GM12878 (cell line): Measurements from ENCODE around the gene PRKAG2.

ENCODE experiments used
- BCL11A ChIP-seq: IDR thresholded peaks from 2 replicates; pipeline ENCODE4 v1.6.1; 2011; ENCODE audit warnings: low read depth, low read length
- BCL3 ChIP-seq: IDR thresholded peaks from 2 replicates; pipeline ENCODE4 v1.6.1; 2011; ENCODE audit warnings: borderline replicate concordance, low read depth, mild to moderate bottlenecking, moderate library complexity, low read length; ENCODE audit not compliant: insufficient read depth, poor library complexity, severe bottlenecking
- EGR1 ChIP-seq, 2 experiments: IDR thresholded peaks; 1 replicate in 1 of 2; 2 replicates in 1 of 2; pipeline ENCODE4 v1.6.1; 2011 to 2012; ENCODE audit warnings: low read depth in 2 of 2, low read length in 2 of 2, borderline replicate concordance in 1 of 2, mild to moderate bottlenecking in 1 of 2, moderate library complexity in 1 of 2
- ELK1 ChIP-seq: IDR thresholded peaks from 2 replicates; pipeline ENCODE4 v1.6.1; 2012; ENCODE audit warnings: low read depth, low read length, improper control_type of control experiment
- HCFC1 ChIP-seq: fragments of 150-350 bp; IDR thresholded peaks from 2 replicates; pipeline ENCODE4 v1.6.1; 2014; ENCODE audit warnings: low read length
- NR2C1 ChIP-seq: fragments of 450-650 bp; IDR thresholded peaks from 2 replicates; pipeline ENCODE4 v1.6.1; 2017; ENCODE audit warnings: antibody characterized with exemption, mild to moderate bottlenecking, moderate library complexity
- RAD21 ChIP-seq: IDR thresholded peaks from 2 replicates; pipeline ENCODE4 v1.6.1; 2011; ENCODE audit warnings: mild to moderate bottlenecking, low read depth, low read length, moderate library complexity; ENCODE audit not compliant: insufficient read depth
- TCF12 ChIP-seq: IDR thresholded peaks from 2 replicates; pipeline ENCODE4 v1.6.1; 2011; ENCODE audit warnings: low read depth, mild to moderate bottlenecking, low read length
- YY1 ChIP-seq: IDR thresholded peaks from 2 replicates; pipeline ENCODE4 v1.6.1; 2011; ENCODE audit warnings: low read depth, mild to moderate bottlenecking, low read length
- ZBTB4 ChIP-seq: fragments of 450-650 bp; formaldehyde crosslinking; IDR thresholded peaks from 2 replicates; pipeline ENCODE4 v1.4.0; 2022; ENCODE audit warnings: mild to moderate bottlenecking, moderate library complexity
- TF ChIP-seq, protein P1 (sequence below): fragments of 150-350 bp; IDR thresholded peaks from 2 replicates; pipeline ENCODE4 v1.6.1; 2016; ENCODE audit warnings: low read depth, low read length

DNA sequence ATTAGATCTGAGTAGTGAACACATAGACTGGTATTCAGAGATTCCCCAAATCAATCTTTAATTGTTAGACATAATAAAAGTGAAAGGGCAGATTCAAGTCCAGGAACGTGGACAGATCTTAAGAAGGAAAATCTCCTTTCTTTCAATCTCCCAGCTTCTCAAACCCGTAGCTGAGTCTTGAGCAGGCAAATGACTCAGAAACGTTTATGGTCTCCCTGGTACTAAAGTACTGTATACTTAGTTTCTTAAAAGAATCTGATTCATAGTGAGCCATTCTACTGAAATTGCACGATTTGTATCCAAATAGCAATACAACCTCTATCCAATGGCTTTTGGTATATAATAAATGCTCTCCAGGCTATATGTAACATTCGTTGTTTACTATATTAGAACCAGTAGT lies 216.8 kb downstream of the PRKAG2 start:
- TF ChIP-seq, protein P1, sequence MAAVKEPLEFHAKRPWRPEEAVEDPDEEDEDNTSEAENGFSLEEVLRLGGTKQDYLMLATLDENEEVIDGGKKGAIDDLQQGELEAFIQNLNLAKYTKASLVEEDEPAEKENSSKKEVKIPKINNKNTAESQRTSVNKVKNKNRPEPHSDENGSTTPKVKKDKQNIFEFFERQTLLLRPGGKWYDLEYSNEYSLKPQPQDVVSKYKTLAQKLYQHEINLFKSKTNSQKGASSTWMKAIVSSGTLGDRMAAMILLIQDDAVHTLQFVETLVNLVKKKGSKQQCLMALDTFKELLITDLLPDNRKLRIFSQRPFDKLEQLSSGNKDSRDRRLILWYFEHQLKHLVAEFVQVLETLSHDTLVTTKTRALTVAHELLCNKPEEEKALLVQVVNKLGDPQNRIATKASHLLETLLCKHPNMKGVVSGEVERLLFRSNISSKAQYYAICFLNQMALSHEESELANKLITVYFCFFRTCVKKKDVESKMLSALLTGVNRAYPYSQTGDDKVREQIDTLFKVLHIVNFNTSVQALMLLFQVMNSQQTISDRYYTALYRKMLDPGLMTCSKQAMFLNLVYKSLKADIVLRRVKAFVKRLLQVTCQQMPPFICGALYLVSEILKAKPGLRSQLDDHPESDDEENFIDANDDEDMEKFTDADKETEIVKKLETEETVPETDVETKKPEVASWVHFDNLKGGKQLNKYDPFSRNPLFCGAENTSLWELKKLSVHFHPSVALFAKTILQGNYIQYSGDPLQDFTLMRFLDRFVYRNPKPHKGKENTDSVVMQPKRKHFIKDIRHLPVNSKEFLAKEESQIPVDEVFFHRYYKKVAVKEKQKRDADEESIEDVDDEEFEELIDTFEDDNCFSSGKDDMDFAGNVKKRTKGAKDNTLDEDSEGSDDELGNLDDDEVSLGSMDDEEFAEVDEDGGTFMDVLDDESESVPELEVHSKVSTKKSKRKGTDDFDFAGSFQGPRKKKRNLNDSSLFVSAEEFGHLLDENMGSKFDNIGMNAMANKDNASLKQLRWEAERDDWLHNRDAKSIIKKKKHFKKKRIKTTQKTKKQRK: no peak
- TF ChIP-seq HCFC1 (no peak), EGR1 (IDR thresholded peaks at IDR 0.05; ENCODE audit: borderline replicate concordance in 1 of 2, low read depth in 2 of 2, low read length in 2 of 2) (no peak), ZBTB4 (no peak), NR2C1 (no peak), BCL3 (no peak), YY1 (no peak), ELK1 (no peak), RAD21 (no peak), TCF12 (no peak), BCL11A (no peak)
